Measurements from ENCODE around the gene PLA2G2F.

The PLA2G2F gene

DNA sequence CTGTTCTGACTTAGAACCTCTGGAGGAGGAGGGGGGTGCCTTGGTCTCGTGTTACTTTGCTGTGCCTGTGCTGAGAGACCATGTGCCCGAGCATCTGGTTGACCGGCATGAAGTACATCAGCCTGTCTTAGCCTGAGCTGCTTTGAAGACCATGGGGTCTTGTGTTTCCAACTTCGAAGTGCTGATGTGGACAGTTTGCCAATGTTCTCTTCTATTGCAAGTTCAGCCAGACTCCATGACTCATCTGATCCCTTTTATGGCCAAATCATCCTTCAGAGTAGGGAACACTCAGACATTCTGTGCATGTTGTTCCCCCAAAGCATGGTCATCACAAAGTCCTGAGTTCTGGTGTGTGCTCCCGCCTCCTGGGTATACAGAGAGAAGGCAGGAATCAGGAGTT lies 53.2 kb downstream of the PLA2G2F start:
- no peak for DNase-seq

DNA sequence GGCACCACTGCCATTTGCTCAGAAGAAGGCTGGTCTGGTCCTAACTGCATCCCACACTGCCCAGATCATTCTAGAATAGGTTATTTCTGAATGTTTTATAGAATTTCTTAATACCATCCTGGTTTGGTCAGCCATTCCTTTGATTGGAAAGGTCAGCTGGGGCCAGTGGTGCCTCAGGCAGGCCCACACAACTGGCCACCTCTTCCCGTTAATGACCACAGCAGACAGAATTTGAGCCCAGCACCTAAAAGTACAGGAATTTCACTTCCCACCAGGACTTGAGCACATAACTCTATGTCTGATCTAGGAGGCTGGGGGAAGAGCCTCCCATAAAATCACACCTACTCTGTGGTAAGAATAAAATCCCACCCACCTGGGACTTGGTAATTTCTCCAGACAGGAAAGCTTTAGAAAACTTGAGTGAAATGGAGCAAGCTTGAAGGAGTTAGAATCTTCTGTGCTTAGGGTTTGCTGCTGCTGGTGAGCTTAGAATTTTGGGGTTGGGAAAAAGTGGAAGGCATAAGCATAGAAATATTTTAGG lies 53.8 kb downstream of the PLA2G2F start:
- DNase-seq: no peak

DNA sequence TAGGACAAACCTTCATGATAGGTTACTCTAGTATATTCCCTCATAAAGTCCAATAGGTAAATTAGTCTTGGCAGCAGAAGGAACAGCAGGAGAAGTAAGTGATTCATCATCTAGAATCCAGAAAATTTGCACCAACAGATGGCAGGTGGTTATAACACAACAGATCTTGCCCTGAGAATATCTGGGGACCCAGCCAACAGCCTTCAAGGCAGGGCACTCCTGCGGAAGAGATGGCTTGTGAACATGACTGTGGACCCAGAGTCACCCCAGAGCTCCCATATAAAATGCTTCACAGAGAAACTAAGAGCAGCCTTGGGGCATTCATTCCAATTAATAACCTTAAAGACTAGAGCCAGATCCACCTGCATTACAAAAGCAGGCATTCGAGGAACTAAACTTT lies 55.1 kb downstream of the PLA2G2F start:
- DNase-seq: no peak

DNA sequence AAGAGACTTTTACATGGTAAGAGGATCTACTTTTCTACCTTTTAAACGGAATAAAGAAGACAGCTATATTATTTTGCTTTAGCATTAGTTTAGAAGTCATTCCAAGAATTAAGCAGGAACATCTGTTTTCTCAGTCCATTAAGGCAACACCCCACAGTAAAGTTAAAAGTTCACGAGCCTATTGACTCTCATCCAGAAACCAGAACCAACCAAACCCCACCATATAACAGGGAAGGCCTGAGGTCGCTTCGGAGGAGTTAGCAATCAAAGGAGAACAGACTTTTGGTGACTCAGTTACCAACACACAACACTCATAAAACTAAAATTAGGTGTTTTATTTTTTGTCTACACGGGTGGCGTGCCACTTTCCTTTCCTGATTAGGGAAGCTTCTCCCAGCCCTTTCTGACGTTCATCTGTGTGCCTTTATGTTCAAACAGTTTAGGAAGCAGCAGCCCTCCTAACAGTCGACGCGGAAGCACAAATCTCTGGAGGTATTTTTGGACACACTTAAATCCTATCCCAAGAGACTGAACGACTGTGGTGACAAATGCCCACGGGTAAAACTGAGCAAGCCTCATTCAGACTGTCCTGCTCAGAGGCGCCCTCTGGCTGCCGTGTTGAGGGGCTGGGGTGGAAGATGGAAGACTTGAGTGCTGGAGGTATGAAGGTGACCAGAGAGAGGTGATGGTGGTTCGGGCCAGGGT lies 55.8 kb downstream of the PLA2G2F start:
- no peak for DNase-seq

DNA sequence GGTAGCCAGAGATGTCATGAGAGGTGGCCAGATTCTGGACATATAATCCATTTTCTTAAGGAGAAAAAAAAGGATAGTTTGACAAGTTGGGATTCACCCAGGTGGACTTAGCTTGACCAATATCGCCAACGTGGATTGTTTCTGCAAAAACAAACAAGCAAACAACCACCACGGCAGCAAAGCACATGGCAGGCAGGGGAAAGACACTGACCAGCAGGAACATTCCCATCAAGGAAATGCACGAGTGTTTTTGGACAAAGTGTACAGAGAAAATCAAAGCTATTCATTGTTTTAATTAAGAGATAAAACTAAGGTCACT lies 56.3 kb downstream of the PLA2G2F start:
- no peak for DNase-seq

DNA sequence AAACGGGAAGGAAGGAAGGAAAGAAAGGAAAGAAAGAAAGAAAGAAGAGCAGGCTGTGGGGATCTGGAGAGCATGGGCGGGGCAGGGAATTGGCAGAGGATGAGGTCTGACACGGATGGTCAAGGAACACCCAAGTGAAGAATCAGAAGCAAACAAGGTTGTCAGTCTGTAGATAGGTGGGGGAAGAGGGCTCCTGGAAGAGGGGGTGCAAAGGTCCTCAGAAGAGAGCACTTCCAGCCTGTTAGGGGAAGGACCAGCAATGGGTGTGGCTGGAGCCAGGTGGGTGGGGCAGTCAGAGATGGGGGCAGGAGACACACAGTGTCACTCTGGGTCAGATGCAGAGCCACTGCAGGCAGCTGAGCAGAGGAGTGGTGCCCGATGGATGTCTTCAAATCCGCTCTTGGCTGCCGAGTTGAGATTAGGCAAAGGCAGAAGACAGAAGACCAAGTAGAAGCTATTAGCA lies 58.2 kb downstream of the PLA2G2F start:
- DNase-seq: no peak

DNA sequence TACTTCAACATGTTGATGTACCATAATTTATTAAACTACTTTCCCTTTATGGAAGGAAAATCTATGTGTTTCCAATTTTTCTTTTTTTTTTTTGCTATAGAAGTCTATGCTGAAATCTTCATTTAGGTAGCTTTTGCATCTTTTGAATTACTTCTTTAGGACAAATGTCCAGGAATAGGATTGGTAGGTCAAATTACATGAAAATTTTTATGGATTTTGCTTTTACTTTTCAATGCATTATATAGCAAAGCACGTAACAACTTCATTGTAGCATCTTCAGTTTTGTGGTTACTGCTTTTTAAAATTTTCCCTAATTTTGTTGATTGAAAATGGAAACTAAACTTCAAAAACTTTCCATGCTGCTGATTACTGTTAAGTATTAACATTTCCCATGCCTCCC lies 59.2 kb downstream of the PLA2G2F start:
- DNase-seq: no peak

DNA sequence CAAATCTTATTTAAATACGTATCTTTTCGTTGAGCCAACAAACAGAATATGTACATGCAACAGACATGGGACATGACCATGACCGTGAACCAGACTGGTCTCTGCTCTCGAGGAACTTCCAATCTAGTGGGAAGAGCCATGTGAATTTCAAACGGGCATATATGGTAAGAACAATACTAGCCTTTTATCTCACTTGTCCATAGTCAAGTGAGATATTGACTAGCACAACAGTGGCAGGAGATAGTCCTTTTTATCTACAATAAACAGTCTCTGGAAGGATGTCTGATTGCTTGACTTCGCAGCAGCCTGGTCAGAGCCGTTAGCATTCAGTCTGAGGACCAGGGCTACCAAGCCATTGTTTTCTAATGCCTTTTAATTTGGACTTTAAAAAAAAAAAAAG lies 59.8 kb downstream of the PLA2G2F start:
- DNase-seq: no peak

DNA sequence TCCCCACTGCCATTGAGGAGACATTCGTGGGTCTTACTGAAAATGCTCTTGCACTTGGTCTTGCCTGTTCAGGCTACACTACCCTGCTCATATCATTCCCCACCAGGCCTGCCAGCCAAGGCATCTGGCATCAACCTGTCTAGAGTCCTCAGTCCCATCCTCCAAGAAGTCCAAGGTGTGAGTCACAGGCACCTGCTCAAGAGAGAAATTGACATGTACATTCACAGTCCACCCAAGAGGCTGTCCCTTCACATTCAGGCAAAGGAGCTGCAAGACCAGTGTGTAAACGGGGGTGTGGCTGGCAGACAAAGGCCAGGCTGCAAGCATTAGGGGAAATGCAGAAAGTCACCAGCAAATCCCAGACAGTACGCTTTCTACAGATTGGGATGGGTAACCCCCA lies 60.3 kb downstream of the PLA2G2F start:
- no peak for DNase-seq

DNA sequence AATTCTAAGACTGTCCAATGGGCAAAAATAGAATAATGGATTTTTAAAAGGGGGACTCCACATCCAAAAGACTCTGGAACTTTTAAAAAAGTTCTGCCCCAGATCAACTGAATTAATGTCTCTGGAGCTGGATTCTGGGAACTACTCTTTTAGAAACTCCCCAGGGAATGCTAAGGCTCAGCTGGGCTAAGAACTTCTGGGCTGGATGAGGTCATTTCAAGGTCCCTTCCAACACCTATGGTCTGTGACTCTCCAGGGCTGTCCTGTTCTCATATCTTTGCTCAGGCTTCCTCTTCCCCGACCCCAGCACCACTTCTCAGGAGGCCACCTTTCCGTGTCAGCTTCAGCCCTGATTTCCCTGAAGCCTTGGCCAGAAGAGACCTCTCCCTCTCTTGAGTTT lies 60.7 kb downstream of the PLA2G2F start:
- no peak for DNase-seq
